D721Med (cell line): ENCODE data around the gene NR2F1-AS1.

Experiments
- DNase-seq: peaks from one replicate; pipeline ENCODE4 v3.0.0; 2011; ENCODE audit warnings: low spot score; ENCODE audit not compliant: insufficient read length
- FAIRE-seq: peaks from 2 replicates; lab custom pipeline; 2011; peaks lifted over from hg19 to GRCh38; lab: Jason Lieb, UNC
- TF ChIP-seq, protein P1 (sequence below): IDR thresholded peaks from 2 replicates; pipeline ENCODE4 v1.5.1; 2012; ENCODE audit warnings: mild to moderate bottlenecking, control low read depth; ENCODE audit not compliant: insufficient read depth; ENCODE audit errors: missing control alignments

The NR2F1-AS1 gene

DNA sequence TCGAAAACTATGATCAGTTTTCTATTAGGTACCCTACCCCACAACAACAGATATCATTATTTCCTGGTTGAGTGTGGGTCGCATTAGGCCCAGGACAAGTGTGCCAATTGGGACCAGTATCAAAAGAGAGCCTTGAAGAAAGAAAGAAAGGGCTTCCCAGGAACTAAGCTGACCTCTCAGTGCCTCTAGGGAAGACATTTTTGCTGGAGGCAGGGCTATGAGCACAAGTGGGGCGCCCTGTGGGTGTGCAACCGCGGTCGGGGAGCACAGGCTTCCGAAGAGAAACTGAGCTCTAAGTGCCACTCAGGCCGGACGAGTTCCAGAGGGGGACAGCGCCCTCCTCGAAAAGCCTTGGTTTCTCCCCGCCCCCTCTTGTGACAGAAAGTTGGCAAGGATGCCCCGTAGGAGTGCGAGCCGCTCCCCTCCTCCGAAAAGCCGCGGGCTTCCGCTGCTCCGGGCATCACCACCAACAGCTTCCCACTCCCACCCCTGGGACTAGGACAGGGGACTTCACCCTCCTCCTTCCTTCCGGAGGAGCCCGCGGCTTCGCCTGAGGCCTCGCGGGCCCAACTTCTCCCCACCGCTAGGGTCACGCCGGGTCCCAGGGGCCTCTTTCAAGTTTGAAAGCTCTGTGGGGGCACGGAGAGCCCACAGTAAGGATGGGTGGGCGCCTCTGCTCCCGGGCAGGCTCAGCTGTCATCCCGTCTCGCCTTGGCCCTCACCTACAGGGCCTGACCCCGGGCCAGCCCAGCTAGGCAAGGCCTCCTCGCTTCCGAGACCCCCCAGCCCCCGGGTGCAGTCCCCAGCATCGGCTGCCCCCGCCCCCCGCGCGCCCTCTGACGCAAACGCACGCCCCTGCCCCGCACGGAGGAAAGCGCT, 2.0 kb downstream of the NR2F1-AS1 start:
- DNase-seq: no peak

GRCh38 chr5:93577854-93578812, 2.9 kb downstream of the NR2F1-AS1 start:
- FAIRE-seq: no peak
- TF ChIP-seq, protein P1, sequence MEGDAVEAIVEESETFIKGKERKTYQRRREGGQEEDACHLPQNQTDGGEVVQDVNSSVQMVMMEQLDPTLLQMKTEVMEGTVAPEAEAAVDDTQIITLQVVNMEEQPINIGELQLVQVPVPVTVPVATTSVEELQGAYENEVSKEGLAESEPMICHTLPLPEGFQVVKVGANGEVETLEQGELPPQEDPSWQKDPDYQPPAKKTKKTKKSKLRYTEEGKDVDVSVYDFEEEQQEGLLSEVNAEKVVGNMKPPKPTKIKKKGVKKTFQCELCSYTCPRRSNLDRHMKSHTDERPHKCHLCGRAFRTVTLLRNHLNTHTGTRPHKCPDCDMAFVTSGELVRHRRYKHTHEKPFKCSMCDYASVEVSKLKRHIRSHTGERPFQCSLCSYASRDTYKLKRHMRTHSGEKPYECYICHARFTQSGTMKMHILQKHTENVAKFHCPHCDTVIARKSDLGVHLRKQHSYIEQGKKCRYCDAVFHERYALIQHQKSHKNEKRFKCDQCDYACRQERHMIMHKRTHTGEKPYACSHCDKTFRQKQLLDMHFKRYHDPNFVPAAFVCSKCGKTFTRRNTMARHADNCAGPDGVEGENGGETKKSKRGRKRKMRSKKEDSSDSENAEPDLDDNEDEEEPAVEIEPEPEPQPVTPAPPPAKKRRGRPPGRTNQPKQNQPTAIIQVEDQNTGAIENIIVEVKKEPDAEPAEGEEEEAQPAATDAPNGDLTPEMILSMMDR: no peak
- no peak for DNase-seq

More for the DNA sequence above, 2.0 kb downstream of the NR2F1-AS1 start:
- no peak for FAIRE-seq
- TF ChIP-seq, protein P1: no peak

GRCh38 chr5:93576994-93577853, 3.8 kb downstream of the NR2F1-AS1 start:
- DNase-seq (no peak), FAIRE-seq (no peak)
- TF ChIP-seq, protein P1: no peak

DNA sequence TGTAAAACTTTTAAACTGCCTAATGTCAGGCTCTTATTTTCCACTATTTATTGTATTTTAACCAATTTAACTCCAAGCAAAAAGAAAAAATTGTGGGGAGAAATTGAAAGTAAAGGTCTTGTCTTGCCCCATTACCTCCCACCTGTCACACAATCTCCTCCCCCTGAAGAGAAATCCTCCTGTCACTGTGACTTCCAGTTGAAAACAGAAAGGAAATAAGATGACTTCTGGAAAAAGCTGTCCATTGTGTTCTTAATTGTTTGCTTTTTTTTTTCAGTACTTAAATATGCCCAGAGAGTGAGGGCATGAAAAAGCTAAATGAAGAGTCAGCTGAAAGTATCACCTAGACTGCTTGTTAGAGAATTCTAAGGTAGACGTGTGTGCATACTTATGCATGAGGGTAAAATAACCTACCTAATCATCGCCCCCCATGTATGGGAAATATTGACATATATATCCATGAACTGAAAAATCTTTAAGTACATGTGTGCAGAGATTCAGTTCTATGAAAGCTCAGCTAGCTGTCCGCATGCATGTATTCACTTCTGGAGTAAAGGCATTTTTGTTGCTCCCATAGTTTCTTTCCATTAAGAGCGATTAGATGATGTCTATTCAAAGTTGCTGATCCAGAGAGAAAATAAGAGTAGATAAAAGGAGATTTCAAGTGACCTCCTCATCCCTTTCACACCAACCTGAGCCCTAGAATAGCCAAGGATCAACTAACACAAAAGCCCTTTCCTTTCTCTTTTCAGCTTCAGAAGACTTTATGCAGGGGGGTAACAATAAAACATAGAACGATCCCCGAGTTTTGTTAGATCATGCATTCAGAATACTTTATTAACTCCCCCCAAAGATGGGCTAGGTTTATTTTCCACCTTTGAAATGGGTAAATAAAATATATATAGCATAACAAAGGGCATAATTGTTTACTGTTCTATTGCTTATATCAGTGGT, 5.3 kb downstream of the NR2F1-AS1 start:
- no peak for FAIRE-seq
- DNase-seq: no peak
- TF ChIP-seq, protein P1: no peak

GRCh38 chr5:93574491-93575305, 6.3 kb downstream of the NR2F1-AS1 start:
- DNase-seq (no peak), FAIRE-seq (no peak)
- TF ChIP-seq, protein P1: no peak
